ENCODE results near the gene NUP153.

GRCh38 chr6:17672064-17672718 is 34.5 kb downstream of the NUP153 start:
- TF ChIP-seq RNF2 (IDR thresholded peaks at IDR 0.05; ENCODE audit: borderline replicate concordance, low read depth) (no peak), CTCF (IDR thresholded peaks at IDR 0.05) (no peak), ESRRA (IDR thresholded peaks at IDR 0.05; ENCODE audit: borderline replicate concordance, low read length) (no peak), MAZ (IDR thresholded peaks at IDR 0.05; ENCODE audit: borderline replicate concordance, low read depth, low read length) (no peak), USF2 (IDR thresholded peaks at IDR 0.05) (no peak), PBX3 (IDR thresholded peaks at IDR 0.05) (no peak), POLR2AphosphoS2 (conservative IDR thresholded peaks at IDR 0.05; ENCODE audit: low read length) (no peak), RAD21 (conservative IDR thresholded peaks at IDR 0.05 in 1 of 2, IDR thresholded peaks at IDR 0.05 in 1 of 2) (no peak), ATOH8 (CRISPR knock-in tag; IDR thresholded peaks at IDR 0.05; ENCODE audit: low read depth) (no peak), KDM1A (IDR thresholded peaks at IDR 0.05; ENCODE audit: low read depth) (no peak)
